Measurements from ENCODE around the gene USP48.

DNA sequence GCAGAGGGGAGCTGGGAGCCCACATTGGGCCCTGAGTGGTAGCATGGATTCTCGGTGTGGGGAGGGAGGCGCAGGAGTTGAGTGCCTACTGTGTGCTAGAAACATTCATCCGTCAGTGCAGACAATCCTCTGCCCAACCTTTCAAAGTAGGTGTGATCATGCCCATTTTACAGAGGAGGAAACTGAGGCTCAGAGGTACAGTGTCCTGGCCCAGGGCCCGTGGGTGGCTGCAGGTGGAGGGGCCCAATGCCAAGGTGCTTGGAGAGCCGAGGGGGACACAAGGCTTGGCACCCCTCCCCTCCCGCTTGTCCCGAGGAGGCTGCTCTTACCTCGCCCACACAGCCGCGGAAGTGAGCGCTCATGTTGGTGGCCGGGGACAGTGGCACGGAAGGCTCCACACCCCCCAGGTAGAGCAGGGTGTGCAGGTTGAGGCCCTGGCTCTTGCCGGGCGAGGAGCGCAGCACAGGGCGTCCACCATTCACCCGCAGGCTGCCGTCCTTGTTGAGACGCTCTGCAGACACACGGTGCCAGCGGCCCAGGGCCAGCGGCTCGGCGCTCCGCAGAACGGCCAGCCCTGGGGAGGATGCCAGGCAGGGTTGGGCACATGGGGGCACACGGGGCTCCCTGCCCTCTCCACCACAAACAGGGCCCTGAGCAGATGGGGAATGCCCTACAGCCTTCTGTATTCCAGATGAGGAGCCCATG is 45.7 kb upstream of the USP48 start:
- TF ChIP-seq, protein P1, sequence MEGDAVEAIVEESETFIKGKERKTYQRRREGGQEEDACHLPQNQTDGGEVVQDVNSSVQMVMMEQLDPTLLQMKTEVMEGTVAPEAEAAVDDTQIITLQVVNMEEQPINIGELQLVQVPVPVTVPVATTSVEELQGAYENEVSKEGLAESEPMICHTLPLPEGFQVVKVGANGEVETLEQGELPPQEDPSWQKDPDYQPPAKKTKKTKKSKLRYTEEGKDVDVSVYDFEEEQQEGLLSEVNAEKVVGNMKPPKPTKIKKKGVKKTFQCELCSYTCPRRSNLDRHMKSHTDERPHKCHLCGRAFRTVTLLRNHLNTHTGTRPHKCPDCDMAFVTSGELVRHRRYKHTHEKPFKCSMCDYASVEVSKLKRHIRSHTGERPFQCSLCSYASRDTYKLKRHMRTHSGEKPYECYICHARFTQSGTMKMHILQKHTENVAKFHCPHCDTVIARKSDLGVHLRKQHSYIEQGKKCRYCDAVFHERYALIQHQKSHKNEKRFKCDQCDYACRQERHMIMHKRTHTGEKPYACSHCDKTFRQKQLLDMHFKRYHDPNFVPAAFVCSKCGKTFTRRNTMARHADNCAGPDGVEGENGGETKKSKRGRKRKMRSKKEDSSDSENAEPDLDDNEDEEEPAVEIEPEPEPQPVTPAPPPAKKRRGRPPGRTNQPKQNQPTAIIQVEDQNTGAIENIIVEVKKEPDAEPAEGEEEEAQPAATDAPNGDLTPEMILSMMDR (IDR thresholded peaks at IDR 0.05), result no peak
- no peak for TF ChIP-seq POLR2A (IDR thresholded peaks at IDR 0.05)
